Stimulated activated CD8-positive, alpha-beta memory T cell treated with anti-CD3 and anti-CD28 coated beads, Interleukin-15, amount 100 ng/mL, for 4 hours (primary cell): Measurements from ENCODE around the gene HEATR1.
"Not testable (repeated sequence)": the region's sequence is repeated elsewhere in the genome, so short reads cannot be mapped to it uniquely, and the experiment has no call there.

ENCODE experiments used
- DNase-seq, 2 donors: peaks; one replicate each; pipeline ENCODE4 v3.0.0-alpha.2; 2020; ENCODE audit warnings: low read depth in 2 of 2

HEATR1 gene

DNA sequence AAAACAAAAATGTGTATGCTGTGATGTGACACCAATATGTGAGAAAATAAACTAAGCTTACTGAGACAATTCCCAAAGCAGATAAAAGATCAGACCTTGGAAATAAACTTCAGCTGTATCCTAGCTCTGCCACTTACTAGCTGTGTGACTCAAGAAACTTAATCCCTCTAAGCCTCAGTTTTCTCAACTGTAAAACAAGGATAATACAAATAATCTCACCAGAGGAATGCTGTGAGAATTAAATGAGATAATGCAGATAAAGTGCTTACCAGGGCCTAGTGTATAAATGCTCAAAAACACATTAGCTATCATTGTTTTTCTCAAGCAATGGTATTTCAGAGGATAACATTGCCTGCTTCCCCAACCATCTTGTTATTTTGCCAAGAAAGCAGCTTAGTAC, 2.1 kb downstream of the HEATR1 start:
- no peak for DNase-seq

DNA sequence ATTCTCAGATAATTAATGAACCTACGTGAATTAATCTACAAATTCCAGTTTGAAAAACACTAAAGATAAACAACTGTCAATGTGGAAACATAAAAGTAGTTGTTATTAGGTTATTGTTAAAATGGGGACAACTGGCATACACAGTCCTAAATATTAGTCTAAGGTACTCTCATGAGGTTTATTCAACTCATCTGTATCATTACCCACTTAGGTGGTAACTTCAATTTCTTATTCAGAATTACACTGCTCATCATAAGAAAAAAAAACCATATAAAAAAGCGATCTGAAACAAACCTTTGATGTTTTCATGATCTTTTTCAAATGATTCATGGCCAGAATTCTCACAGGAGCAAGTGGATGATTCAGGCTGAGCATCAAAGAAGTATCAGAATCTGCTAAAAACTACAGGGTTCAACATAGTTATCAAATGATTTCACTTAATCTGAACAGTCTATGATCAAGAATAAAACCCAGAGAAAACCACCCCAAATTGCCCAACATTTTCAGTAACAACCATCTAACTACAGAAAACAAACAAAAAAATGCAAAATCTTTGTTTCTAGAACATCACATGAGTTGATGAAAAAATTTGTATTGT, 13.7 kb downstream of the HEATR1 start:
- no peak for DNase-seq

DNA sequence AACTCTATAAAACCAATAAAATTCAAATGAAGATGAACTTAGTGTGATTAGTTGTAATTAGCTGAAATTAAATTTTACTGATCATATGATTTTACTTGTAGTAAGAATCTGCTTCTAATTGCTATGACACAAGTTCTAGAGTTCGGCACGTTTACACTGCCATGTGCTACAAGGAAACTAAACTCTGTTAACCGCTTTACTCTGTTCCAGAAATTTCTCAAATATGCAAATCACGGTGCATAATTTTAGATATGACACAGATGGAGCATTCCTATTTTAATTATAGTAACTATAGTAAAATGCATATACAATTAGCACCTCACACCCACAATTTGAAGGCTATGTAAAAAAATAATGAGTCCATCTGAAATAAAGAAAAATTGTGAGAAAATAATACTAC, 14.8 kb downstream of the HEATR1 start:
- no peak for DNase-seq

DNA sequence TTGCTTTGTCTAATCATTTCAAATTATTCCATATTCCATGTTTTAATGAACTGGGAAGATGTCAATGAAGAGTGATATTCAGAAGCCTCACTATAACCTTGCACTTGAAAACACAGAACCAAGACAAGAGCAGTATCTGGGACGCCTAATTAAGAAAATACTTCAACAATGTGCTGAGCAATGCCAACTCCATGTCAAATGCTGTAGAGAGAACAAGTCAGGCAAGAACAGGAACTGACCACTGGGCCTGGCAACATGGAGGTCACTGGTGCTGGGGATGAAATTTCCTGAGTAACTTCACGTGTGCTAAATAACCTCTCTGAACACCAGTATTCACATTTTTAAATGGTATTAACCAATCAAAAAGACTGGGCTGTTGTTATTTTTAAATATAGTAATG, 22.8 kb downstream of the HEATR1 start:
- DNase-seq: no peak

DNA sequence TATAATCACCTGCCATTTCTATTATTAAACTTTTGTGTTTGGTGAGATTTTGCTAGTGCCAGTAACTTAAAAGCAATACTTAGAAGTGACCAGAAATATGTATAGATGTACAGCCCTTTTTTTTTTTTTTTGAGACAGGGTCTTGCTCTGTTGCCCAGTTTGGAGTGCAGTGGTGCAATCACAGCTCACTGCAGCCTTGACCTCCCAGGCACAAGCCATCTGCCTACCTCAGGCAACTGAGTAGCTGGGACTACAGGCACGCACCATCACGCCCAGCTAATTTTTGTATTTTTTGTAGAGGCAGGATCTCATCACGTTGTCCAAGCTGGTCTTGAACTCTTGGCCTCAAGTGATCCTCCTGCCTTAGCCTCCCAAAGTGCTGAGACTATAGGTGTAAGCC, 23.9 kb downstream of the HEATR1 start:
- not testable (repeated sequence) for DNase-seq

DNA sequence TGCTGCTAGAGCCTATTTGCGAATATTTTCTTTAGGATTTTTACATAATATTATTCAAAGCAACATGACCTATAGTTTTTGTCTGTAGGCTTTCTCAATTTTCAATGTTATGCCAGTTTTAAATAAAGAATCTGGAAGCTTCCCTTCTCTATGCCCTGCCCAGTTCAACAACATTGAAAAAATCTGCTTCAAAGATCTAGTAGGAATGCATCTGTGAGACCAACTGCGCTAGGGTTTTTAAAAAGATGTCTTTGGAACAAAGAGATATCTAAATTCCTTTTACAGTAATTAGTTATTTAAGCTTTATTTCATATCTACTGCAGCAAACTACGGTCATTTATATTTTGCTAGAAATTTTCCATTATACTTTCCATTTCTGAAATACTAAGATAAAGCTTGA, 25.7 kb downstream of the HEATR1 start:
- DNase-seq: no peak

DNA sequence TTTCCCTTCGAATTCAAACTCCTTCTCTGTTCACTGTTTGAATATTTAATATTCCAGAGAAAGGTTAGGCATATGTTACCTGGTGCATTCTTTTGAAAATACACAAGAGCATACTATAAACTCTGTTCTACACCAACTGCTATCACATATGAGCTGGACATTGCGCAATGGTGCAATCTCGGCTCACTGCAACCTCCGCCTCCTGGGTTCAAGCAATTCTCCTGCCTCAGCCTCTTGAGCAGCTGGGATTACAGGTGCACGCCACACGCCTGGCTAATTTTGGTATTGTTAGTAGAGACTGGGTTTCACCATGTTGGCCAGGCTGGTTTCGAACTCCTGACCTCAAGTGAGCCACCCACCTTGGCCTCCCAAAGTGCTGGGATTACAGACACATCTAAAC, 27.3 kb downstream of the HEATR1 start:
- not testable (repeated sequence) for DNase-seq

DNA sequence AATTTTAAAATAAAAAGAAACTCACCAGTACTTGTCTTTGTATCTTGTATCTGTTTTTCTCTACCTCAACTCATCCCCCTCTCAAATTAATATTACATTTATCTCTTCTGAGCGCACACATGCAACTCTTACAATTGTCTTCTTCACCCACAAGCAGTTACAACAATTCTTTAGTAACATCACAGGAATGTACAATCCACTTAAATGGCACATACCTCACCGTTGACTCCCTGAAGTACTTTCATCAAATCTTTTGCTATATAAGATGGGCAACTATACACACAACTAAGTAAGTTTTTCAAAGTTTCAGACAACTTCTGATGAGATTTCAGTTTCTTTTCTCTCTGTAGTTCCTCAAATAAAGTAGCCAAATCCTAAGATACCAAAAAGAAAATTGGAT, 28.3 kb downstream of the HEATR1 start:
- DNase-seq: no peak

DNA sequence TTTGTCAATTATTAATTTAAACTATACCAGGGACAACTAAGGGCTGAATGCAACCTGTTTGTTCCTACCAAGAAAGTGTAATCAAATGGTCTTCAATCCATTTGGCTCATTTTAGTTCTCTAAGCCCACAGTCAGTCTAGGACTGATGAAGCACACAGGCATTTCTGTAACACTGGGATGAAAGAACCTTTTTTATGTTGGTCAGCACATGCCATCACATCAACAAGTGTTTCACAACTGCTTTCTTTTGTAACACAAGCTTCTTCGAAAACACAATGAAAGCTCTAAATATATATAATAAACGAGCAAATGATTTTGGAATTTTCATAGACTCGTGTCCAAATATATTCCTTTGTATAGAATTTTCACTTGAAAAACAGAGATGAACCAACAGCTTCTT, 28.8 kb downstream of the HEATR1 start:
- DNase-seq: no peak

DNA sequence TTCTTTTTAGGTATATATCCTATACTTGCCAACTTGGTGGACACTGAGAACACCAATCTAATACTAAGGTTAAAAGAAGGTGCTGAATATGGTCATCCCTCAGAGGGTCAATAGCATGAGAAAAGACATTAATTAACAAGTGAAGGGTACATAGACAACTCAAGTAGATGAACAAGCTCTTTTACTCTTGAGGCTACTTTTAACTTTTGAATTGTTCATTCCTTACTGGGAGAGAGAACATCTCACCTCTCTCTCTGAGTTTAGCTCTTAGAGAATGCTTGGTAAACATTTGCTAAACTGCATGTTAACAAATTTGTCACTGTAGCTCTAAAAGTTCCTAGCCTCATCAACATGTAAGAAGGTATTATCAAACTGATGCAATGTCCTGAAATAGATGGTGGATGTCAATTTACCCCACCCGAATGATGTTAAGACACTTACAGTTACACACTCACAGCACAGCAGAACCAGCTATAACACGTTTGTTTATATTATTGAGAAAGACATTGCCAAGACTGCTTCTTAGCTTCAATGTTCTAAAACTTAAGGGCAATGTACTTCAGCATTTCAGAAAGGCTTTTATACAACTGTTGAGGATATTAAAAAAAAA, 35.9 kb downstream of the HEATR1 start:
- DNase-seq: no peak

DNA sequence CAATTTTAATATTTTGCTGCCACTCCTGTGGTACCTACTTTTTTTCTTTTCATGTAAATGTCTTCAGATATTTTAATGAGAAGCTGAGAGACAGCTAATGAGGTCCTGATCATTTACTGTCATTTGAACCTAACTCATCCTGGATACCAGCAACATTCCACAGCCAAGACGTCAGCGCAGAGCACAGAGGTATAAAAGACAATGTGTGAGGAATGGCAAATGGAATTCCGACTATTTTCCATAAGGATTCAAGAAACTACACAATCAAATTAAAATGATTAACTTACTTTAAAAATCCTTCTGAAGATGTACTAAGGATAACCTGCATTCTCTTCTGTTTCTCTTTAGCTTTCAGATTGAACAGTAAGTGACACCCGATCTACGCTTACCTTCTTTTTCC, 38.8 kb downstream of the HEATR1 start:
- DNase-seq: no peak

DNA sequence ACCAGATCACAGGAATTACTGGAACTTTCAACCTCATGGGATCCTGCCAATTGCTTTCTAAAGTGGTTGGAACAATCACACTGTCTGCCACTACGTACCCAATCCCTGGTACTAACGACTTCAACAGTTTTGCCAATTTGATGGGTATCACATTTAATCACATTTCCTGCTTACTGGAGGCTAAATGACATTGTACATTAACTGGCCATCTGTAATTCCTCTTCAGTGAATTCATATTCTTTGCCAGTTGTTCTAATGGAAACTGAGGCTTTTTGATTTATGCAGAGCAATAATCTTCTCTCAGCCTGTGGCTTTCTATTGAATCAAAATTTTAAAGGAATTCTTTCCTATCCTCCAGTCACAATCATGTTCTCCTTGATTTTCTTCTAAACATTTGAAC, 42.3 kb downstream of the HEATR1 start:
- DNase-seq: no peak

DNA sequence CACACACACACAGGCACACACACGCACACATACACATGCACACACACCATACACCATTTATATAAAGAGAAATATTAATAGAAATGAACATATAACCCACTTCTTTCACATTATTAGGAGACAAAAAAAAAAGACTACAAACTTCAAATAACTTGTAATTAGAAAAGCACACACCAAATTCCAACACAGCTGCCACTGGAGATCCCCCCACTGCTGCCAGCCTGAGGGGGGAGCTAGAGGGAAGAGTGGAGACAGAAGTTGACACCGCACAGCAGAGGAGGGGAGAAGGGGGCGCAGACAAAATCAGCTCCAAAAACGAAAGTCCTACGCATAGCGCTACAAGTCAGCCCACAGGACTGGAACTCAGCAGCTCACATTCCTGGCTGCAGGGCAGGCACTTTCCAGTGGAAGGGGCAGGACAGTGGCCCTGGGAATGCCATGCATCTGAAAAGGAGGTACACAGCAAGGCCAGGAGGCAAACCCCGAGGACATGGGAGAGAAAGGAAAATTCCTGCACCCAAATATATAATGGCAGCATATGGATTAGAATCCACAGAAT, 44.0 kb downstream of the HEATR1 start:
- DNase-seq: no peak

DNA sequence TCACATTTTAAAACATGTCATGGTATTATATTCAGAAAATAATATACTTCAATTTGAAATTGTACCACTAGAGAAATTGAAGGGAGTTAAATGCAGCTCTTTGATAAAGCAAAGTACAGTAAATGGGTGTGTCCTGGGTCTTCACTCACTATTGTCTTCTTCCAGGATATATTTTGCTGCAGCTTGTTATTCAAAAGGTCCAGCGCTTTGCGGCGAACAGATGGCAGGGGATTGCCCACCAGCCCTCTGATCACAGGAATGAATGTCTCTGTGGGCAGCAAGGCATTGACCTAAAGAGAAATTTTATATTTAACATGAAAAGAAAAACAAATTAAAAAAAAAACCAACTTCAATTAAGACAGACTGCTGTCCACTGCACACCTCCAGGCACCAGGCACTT, 45.5 kb downstream of the HEATR1 start:
- no peak for DNase-seq

DNA sequence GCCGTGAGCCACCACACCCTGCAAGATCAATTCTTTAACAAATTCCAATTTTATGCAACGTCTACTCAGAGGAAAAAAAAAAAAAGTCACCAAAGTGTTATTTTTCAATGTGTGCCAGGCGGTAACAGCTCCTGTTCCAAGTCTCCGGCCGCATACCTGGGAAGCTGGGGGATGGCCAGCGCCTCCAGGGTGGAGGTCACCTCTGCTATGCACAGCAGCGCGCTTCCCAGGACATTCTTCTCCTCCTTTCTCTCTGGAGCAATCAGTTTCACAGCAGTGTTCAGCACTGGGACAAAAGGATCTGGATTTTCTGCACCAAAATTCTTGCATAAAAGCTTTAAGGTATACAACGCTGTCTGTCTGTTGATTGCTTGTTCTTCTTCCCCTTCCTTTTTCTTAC, 46.2 kb downstream of the HEATR1 start:
- no peak for DNase-seq

DNA sequence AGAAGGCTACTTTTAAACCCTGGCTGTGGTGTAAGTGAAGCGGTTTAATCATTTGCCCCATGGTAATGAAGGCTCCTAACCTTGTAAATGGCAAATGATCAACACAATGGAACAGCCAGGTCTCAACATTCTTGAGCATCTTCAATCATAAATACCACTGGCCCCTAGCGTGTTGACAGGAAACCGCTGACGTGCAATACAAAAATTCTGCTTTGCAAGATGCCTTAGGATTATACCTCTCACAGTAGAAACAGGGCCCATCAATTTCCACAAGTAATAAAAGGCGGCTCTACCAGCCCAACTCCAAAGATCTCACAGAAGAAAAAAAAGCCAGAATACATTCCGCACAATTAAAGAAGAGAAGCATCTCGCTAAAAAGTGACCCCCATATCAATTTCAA, 47.7 kb downstream of the HEATR1 start:
- DNase-seq: no peak

DNA sequence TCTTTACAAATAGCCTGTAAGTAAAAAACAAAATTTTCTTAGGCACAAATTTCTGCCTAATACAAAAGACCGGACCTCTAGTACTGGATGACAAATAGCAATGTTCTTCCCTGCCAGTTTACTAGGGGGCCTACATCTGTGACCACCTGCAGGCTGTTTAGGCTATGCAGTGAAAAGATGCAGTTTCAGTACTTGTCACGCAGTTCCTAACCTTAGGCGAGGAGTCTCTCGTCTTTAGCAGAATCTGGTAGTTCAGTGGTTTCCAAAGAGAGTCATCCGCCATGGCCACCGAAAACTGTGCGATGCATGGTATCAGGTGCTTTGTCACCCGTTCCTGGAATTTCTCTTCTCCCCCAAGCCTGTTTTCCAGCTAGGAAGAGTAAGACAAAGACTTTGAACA, 50.9 kb downstream of the HEATR1 start:
- DNase-seq: no peak

DNA sequence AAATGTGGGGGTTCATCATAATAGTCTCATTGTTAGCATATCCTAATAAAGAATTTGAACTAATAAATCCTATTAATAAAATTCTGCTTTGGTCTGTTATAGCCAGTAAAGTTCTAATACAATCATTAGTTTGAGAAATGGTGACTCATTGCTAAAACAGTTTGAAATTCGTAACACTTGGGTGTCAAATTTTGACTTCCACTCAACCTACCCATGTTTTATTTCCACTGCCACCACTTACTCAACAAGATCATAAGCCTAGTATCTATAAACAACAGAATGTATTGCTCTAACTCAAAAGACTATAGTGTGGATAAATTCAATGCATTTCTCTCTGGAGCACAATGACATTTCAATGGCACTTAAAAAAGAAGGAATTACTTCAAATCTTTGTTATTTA, 51.4 kb downstream of the HEATR1 start:
- no peak for DNase-seq

DNA sequence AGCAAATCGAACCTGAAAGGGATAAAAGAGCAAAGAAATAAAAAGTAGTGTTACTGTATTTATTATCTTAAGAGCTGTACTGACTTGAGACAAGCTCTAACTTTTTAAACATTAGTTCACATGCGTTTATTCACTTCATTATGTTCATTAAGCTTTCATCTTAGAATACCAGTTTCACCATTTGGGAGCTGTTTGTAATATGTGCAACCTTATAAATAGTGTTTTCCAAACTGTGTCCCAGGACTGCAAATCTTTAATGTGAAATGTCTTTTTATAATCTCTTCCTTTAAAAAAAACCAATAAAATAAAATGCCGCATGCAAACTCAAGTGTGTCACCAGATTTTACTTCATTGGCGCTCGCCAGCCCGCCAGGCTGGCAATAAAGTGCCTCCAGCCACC, 52.2 kb downstream of the HEATR1 start:
- no peak for DNase-seq

DNA sequence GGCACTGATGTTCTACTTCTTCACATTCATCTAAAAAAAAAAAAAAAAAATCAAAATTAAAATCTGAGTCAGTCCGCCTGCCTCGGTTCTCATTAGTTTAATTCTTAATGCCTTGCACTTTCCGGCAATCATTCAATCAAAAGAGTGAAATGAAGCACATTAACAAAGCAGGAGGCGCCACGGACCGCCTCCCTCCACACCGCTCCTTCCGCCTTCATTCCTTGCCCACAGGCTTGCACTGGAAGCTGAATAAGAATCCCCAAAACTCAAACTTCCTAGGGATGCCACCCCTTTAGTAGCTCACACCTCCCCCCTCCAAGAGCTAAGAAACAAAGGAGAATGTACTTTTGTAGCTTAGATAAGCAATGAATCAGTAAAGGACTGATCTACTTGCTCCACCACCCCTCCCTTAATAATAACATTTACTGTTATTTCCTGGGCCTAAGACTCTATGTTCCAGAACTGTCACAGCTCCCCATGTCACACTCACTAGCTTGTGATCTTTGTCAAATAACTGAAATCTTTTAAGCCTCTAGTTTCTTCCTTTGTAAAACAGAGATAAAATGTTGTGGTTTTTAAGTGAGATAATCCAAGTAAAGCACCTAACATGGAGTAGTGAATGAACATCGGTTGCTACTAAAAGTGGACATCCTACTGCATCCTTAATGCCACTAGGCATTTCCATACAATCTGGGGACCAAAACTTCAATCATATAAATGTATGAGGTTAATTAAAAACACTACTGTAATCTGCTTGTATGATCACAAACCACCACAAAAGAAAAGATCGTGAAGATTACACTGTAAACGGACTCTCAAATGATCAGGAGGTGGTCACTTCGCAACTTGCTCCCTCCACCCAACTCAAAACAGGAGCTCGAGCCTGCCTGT, 53.1 kb downstream of the HEATR1 start:
- DNase-seq: no peak

DNA sequence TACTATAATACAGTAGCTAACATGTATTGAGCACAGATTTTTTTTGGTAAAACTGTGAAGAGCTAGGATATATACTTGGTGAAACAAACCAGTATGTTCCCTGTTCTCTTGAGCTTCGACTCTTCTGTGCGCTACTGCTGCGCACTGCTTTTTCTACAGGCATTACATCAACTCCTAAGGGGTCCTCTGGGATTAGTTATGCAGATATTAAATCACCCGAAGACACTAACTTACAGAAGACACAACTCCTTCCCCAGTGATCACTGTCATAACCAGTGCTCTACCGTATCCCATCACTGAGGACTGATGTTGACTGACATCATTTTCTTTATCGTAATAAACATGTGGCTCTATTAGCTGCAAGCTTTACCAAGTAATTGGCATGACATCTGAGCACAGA, 55.9 kb downstream of the HEATR1 start:
- no peak for DNase-seq

DNA sequence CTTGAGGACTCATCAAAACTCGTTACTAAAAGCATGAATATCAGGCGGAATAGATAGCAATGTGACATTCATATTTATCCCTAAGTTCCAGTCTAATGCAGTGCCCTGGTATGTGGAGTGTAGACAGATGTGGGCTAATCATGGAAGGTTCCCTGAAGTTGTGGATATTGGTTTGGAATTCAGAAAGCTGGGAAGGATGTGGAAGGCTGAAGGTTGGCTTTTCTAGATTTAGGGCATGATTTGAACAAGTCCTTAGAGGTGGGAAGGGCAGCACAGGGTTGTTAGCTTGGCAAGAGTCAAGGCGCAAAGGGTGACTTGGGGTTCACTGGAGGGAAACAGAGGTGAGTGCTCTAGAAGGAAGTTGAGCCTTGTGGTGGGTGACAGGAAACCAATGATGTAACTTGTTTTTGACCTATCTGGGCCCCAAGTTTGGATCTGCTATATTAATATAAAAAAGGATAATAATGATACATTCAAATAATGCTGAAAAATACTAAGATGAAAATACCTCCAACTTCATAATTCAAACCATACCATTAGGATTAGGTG, 58.6 kb downstream of the HEATR1 start:
- DNase-seq: no peak
